ENCODE data around the gene NSUN4.
"Not testable (repeated sequence)": the region's sequence is repeated elsewhere in the genome, so short reads cannot be mapped to it uniquely, and the experiment has no call there.

NSUN4 gene

GRCh38 chr1:46328182-46328581 lies 12.4 kb upstream of the NSUN4 start:
- DNase-seq = not testable (repeated sequence)

- DNase-seq = not testable (repeated sequence)
Observed at GRCh38 chr1:46329807-46330206, 10.8 kb upstream of the NSUN4 start.

DNA sequence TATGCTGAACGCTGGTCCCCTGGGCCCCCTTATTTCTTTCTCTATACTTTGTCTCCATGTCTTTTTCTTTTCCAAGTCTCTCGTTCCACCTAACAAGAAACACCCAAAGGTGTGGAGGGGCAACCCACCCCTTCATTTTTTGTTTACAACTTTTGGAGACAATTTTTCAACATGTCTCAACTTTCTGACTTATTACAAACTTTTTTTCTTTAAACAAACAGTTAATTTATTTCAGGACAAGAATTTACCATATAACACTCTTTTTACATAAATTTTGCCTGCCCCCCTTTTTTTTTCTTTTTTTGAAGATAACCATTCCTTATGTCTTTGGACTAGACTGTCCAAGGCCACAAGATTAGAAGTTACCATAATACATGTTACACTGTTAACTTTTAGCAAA lies 10.2 kb upstream of the NSUN4 start:
- DNase-seq = not testable (repeated sequence)

DNA sequence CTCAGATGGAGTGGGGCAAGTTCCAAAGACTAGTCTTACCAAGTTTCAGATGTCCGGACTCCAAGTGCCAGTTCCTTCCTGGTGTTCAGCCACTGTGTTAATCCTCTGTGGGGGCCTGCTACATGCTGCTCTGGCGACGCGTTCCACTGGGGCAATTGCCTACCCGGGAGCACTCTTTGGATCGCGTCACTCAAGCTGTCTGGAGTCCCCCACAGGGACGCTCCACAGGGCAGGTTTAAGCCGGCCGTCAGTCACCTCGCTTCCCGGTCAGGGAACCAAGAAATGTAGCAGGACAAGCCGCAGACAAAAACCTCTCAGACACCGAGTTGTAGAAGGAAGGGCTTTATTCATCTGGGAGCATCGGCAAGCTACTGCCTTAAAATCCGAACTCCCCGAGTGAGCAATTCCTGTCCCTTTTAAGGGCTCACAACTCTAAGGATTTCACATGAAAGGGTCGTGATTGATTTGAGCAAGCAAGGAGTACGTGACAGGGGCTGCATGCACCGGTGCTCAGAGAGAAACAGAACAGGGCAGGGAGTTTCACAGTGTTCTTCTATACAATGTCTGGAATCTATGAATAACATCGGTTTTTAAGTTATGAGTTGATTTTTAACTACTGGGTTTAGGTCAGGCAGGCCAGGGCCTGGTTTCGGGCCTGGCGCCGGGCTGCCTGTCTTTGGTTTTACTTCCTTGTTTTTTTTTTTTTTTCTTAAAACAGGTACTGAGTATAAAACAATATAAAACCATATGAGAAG lies 8.6 kb upstream of the NSUN4 start:
- DNase-seq = not testable (repeated sequence)

DNA sequence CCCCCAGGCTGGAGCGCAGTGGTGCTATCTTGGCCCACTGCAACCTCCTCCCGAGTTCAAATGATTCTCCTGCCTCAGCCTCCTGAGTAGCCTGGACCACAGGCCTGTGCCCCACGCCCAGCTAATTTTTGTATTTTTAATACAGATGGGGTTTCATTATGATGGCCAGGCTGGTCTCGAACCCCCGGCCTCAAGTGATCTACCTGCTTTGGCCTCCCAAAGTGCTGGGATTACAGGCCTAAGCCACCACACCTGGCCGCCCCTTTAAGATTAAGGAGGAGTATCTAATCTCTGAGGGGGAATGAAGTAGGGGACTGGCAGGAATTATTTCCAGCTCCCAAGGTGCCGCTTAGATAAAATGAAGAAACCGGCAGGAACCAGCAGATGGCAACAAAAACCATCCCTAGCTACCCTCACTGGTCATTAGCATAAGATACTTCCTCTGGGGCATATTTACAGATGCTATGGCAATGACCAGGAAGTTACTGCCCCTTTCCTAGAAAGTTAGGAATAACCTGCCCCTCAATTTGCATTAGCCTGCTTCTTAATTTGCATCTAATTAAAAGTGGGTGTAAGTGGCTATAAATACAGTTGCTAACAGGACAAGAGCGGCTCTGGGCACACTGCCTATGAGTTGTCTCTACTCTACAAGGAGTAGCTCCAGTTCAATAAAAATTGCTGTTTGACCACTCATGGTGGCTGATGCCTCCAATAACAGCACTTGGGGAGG lies 7.1 kb upstream of the NSUN4 start:
- no peak for DNase-seq

- DNase-seq = no peak
Observed at GRCh38 chr1:46334030-46334384, 6.6 kb upstream of the NSUN4 start.

GRCh38 chr1:46335081-46335480 lies 5.5 kb upstream of the NSUN4 start:
- no peak for DNase-seq

DNA sequence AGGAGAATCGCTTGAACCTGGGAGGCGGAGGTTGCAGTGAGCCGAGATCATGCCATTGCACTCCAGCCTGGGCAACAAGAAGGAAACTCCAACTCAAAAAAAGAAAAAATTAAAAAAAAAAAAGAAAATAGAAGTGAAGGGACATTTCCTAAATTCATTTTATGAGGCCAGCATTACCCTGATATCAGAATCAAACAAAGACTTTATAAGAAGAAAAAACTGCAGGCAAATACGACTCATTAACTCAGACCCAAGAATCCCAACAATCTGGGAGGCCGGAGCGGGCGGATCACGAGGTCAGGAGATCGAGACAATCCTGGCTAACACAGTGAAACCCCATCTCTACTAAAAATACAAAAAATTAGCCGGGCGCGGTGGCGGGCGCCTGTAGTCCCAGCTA lies 3.2 kb upstream of the NSUN4 start:
- DNase-seq = not testable (repeated sequence)

DNA sequence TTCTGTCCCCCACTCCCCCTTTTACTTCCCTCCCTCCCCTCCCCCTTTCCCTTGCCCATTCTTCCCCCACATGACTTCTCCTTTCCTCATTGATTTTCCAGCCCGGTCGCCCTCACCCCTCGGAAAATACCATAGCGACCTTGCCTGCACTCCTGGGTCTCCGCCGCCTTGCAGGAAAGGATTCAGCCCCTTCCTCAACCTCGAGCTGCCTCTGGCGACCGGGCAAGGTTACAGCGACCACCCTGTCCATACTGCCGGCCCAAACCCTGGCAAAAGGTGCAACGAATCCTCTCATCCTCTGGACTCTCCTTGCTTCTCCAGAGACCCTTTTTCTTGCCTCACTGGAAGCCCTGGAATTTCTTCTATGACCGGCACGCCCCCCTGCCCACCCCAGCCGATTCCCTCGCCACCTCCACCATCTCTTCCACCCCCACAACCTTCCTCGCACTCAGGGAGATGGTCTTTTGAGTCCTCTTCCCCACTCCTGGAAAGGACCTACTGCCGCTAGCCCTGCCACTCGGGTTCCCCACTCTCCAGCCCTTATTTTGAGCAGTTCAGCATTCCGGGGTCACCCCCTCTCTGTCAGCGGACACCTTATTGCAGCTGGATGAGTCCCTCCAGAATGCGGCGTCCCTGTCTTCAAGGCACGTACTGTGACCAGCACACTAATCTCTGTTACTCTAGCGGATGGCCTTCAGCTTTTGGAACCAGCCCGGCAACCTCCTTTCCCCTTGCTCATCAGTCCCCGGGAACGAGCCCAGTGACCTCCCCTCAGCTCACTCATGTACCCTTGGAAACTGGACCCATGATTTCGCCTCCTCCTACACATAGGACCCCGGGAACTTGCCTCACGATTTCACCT lies 846 bp downstream of the NSUN4 start:
- DNase-seq = no peak

- DNase-seq = no peak
Observed at GRCh38 chr1:46342084-46342656, 1.6 kb downstream of the NSUN4 start.

- DNase-seq = no peak
Observed at GRCh38 chr1:46342677-46343350, 2.2 kb downstream of the NSUN4 start.

DNA sequence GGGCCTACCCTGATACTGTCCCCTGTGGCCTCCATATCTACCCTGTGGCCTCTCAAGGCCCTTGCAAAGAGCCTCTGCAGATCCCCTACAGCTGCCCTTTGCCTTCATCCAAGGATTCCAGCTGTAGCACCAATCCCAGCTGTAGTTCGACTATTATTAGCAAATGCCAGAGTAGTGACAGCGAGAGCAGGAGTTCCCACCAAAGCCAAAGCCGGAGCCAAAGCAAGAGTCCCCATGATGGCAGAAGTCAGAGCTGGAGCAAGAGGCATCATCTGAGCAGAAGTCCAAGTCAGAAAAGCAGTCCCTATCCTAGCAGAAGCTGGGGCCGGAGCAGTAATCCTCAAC lies 2.7 kb downstream of the NSUN4 start:
- no peak for DNase-seq

GRCh38 chr1:46343705-46344104 lies 3.1 kb downstream of the NSUN4 start:
- DNase-seq = no peak

GRCh38 chr1:46344481-46344880 lies 3.9 kb downstream of the NSUN4 start:
- no peak for DNase-seq

DNA sequence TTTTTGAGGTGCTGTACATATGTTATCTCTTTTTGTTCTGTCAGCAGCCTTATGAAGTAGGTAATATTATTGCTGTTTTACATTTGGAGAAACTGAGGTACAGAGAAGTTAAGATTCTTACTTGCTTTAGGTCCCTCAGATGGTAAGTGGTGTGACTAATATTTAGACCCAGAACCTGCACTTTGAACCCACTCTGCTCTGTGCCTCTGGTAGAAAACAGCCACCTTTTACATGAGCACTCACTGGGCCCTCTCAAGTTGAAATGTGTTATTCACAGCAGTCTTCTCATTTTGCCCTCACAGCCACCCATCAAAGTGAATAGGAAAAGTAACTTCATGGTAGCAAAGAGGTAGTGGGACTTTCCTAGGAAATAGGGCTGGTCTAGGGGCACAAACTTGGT lies 4.7 kb downstream of the NSUN4 start:
- no peak for DNase-seq

GRCh38 chr1:46352363-46352762 lies 11.8 kb downstream of the NSUN4 start:
- DNase-seq = no peak

- not testable (repeated sequence) for DNase-seq
Observed at GRCh38 chr1:46355920-46356319, 15.3 kb downstream of the NSUN4 start.

- DNase-seq = peak; percentile 55
Observed at GRCh38 chr1:46362158-46362557, 21.6 kb downstream of the NSUN4 start.

GRCh38 chr1:46363121-46363520 lies 22.5 kb downstream of the NSUN4 start:
- DNase-seq = peak; percentile 94

DNA sequence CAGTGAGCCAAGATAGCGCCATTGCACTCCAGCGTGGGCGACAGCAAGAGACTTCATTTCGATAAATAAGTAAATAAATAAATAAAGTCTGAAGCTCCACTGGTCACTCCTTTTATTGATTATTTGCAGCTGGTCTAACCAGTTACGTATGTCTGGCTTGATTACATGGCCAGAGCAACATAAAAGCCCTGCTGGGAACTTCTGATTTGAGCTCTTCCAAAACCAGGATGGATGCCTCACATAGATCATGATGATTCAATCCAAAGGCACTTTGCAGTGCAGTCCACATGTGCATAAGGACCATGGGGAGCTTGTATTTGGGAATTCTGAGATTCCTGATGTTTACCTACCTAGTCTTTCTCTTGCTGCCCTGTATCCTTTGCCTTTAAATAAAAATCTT lies 24.0 kb downstream of the NSUN4 start:
- no peak for DNase-seq

DNA sequence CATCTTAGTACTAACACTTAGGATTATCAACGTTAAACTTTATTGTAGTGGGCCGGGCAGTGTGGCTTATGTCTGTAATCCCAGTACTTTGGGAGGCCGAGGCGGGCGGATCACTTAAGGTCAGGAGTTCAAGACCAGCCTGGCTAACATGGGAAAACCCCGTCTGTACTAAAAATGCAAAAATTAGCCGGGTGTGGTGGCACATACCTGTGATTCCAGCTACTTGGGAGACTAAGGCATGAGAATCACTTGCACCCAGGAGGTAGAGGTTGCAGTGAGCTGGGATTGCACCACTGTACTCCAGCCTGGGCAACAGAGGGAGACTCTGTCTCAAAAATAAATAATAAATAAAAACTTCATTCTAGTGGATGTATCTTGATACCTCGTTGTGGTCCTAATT lies 25.2 kb downstream of the NSUN4 start:
- not testable (repeated sequence) for DNase-seq

GRCh38 chr1:46367072-46367471 lies 26.5 kb downstream of the NSUN4 start:
- no peak for DNase-seq

GRCh38 chr1:46367701-46368100 lies 27.1 kb downstream of the NSUN4 start:
- DNase-seq = not testable (repeated sequence)

Measured in NCI-H524 treated with DMSO at 0.1 percent for 48 hours (cell line).